Measurements from ENCODE around the gene TNFRSF4.

TNFRSF4 gene

GRCh38 chr1:1216770-1217620 lies 3.0 kb upstream of the TNFRSF4 start:
- DNase-seq (ENCODE audit: low spot score): no peak
- no peak overlapping the region for H3K4me3 ChIP-seq
- no peak for TF ChIP-seq CTCF (IDR thresholded peaks at IDR 0.05)
- H3K27ac ChIP-seq: no peak overlapping the region

- no peak overlapping the region for H3K4me3 ChIP-seq
- TF ChIP-seq CTCF (IDR thresholded peaks at IDR 0.05): no peak
- DNase-seq (ENCODE audit: low spot score): no peak
- no peak overlapping the region for H3K27ac ChIP-seq
Measured at GRCh38 chr1:1215881-1216605, 2.1 kb upstream of the TNFRSF4 start.

- Histone ChIP-seq H3K4me3 (no peak overlapping the region), H3K27ac (no peak overlapping the region)
- no peak for DNase-seq (ENCODE audit: low spot score)
- TF ChIP-seq CTCF (IDR thresholded peaks at IDR 0.05): no peak
Measured at GRCh38 chr1:1215080-1215676, 1.2 kb upstream of the TNFRSF4 start.

GRCh38 chr1:1212780-1213344 lies 1.1 kb downstream of the TNFRSF4 start:
- H3K4me3 ChIP-seq: peak overlapping the region; percentile 50

GRCh38 chr1:1211541-1212441 lies 2.2 kb downstream of the TNFRSF4 start:
- no peak for TF ChIP-seq CTCF (IDR thresholded peaks at IDR 0.05)
- no peak for DNase-seq (ENCODE audit: low spot score)
- H3K27ac ChIP-seq: no peak overlapping the region
- no peak overlapping the region for H3K4me3 ChIP-seq

More at GRCh38 chr1:1212780-1213344, 1.1 kb downstream of the TNFRSF4 start:
- TF ChIP-seq CTCF (IDR thresholded peaks at IDR 0.05): no peak
- H3K27ac ChIP-seq: no peak overlapping the region
- DNase-seq (ENCODE audit: low spot score): no peak
